ENCODE measurements around the gene GALNT14.

The GALNT14 gene

GRCh38 chr2:31132786-31133185, 5.5 kb downstream of the GALNT14 start:
- no peak for DNase-seq

- DNase-seq, result no peak
Measured at GRCh38 chr2:31131871-31132270, 6.4 kb downstream of the GALNT14 start.

GRCh38 chr2:31129375-31130171, 8.7 kb downstream of the GALNT14 start:
- DNase-seq, result no peak

- DNase-seq, result no peak
Measured at GRCh38 chr2:31127931-31128330, 10.3 kb downstream of the GALNT14 start.

GRCh38 chr2:31125918-31126695, 12.1 kb downstream of the GALNT14 start:
- DNase-seq, result no peak

- no peak for DNase-seq
Measured at GRCh38 chr2:31124904-31125303, 13.3 kb downstream of the GALNT14 start.

- no peak for DNase-seq
Measured at GRCh38 chr2:31122133-31122532, 16.1 kb downstream of the GALNT14 start.

GRCh38 chr2:31113765-31114164, 24.5 kb downstream of the GALNT14 start:
- DNase-seq, result no peak

GRCh38 chr2:31112544-31112943, 25.7 kb downstream of the GALNT14 start:
- no peak for DNase-seq

GRCh38 chr2:31110998-31111397, 27.2 kb downstream of the GALNT14 start:
- no peak for DNase-seq

- no peak for DNase-seq
Measured at GRCh38 chr2:31110431-31110830, 27.8 kb downstream of the GALNT14 start.

GRCh38 chr2:31109633-31110192, 28.5 kb downstream of the GALNT14 start:
- no peak for DNase-seq

GRCh38 chr2:31108561-31109286, 29.5 kb downstream of the GALNT14 start:
- no peak for DNase-seq

- DNase-seq, result no peak
Measured at GRCh38 chr2:31107591-31108300, 30.5 kb downstream of the GALNT14 start.

GRCh38 chr2:31101701-31102100, 36.5 kb downstream of the GALNT14 start:
- DNase-seq, result no peak

GRCh38 chr2:31097962-31098613, 40.2 kb downstream of the GALNT14 start:
- DNase-seq, result no peak

GRCh38 chr2:31090188-31090587, 48.1 kb downstream of the GALNT14 start:
- no peak for DNase-seq

GRCh38 chr2:31089645-31090044, 48.6 kb downstream of the GALNT14 start:
- no peak for DNase-seq

GRCh38 chr2:31088504-31089195, 49.6 kb downstream of the GALNT14 start:
- no peak for DNase-seq

GRCh38 chr2:31087491-31087890, 50.7 kb downstream of the GALNT14 start:
- no peak for DNase-seq

GRCh38 chr2:31086590-31086989, 51.6 kb downstream of the GALNT14 start:
- DNase-seq, result no peak

All from hippocampal formation (tissue), 2 donors.